ENCODE data around the gene GSTK1.
"Not testable (repeated sequence)": the region's sequence is repeated elsewhere in the genome, so short reads cannot be mapped to it uniquely, and the experiment has no call there.

GSTK1 gene

GRCh38 chr7:143279186-143280098, 16.2 kb downstream of the GSTK1 start:
- no peak for DNase-seq

GRCh38 chr7:143280160-143280559, 16.9 kb downstream of the GSTK1 start:
- no peak for DNase-seq

GRCh38 chr7:143280566-143280965, 17.3 kb downstream of the GSTK1 start:
- DNase-seq: no peak

GRCh38 chr7:143281529-143281928, 18.3 kb downstream of the GSTK1 start:
- DNase-seq: no peak

GRCh38 chr7:143282124-143282523, 18.9 kb downstream of the GSTK1 start:
- DNase-seq: no peak

GRCh38 chr7:143283381-143283780, 20.1 kb downstream of the GSTK1 start:
- DNase-seq: no peak

GRCh38 chr7:143284591-143285469, 21.6 kb downstream of the GSTK1 start, which contains the start of gene TMEM139:
TMEM139 (plus strand) TSS chr7:143284958; CDS start chr7:143285958, 1,000 bp downstream.
- DNase-seq: no peak

GRCh38 chr7:143285470-143285778, 22.2 kb downstream of the GSTK1 start:
- no peak for DNase-seq

GRCh38 chr7:143285806-143286521, 22.7 kb downstream of the GSTK1 start:
- DNase-seq: no peak

GRCh38 chr7:143286522-143286890, 23.3 kb downstream of the GSTK1 start:
- DNase-seq: no peak

- no peak for DNase-seq
Measured at GRCh38 chr7:143287339-143287934, 24.2 kb downstream of the GSTK1 start.

- DNase-seq: peak; percentile 97 to 100 (median 99)
Measured at GRCh38 chr7:143287935-143288826, 24.9 kb downstream of the GSTK1 start, which contains the start of gene CASP2. CASP2 (plus strand) TSS chr7:143288351; CDS start chr7:143288456, 105 bp downstream.

GRCh38 chr7:143288836-143289235, 25.6 kb downstream of the GSTK1 start:
- DNase-seq: no peak

- no peak for DNase-seq
Measured at GRCh38 chr7:143289421-143289820, 26.2 kb downstream of the GSTK1 start.

GRCh38 chr7:143289888-143290287, 26.6 kb downstream of the GSTK1 start:
- DNase-seq: not testable (repeated sequence)

GRCh38 chr7:143290293-143290692, 27.1 kb downstream of the GSTK1 start:
- no peak for DNase-seq

GRCh38 chr7:143292876-143293275, 29.6 kb downstream of the GSTK1 start:
- DNase-seq: no peak

- no peak for DNase-seq
Measured at GRCh38 chr7:143295870-143296269, 32.6 kb downstream of the GSTK1 start.

GRCh38 chr7:143296686-143297085, 33.4 kb downstream of the GSTK1 start:
- no peak for DNase-seq

GRCh38 chr7:143299346-143299745, 36.1 kb downstream of the GSTK1 start:
- DNase-seq: no peak

- peak; percentile 24 to 61 (median 46) for DNase-seq
Measured at GRCh38 chr7:143299840-143300239, 36.6 kb downstream of the GSTK1 start.

Data from T-helper 1 cell (primary cell).